WERI-Rb-1 (cell line): ENCODE measurements around the gene GLUD1.

Experiments
- DNase-seq: peaks from one replicate; pipeline ENCODE4 v3.0.0-alpha.2; 2020
- H3K27ac ChIP-seq: fragments of 250-450 bp; sonication (Bioruptor Pico); 2 replicates; pipeline ENCODE4 v1.5.1; 2020; ENCODE audit warnings: mild to moderate bottlenecking, moderate library complexity
- H3K27me3 ChIP-seq: fragments of 250-450 bp; sonication (Bioruptor Pico); 2 replicates; pipeline ENCODE4 v1.5.1; 2021; ENCODE audit warnings: mild to moderate bottlenecking, low read depth, moderate library complexity; ENCODE audit not compliant: insufficient read depth, severe bottlenecking
- H3K36me3 ChIP-seq: fragments of 250-450 bp; sonication (Bioruptor Pico); 2 replicates; pipeline ENCODE4 v1.5.1; 2020; ENCODE audit warnings: mild to moderate bottlenecking, moderate library complexity
- H3K4me3 ChIP-seq: 2 replicates; pipeline ENCODE4 v1.5.1; 2011; ENCODE audit warnings: low read depth, mild to moderate bottlenecking, control low read depth, low read length
- H3K9me3 ChIP-seq: fragments of 250-450 bp; sonication (Bioruptor Pico); 2 replicates; pipeline ENCODE4 v1.5.1; 2021; ENCODE audit warnings: mild to moderate bottlenecking, moderate library complexity; ENCODE audit not compliant: severe bottlenecking
- TF ChIP-seq, protein P1 (sequence below): IDR thresholded peaks from 2 replicates; pipeline ENCODE4 v1.5.1; 2011; ENCODE audit warnings: low read depth, mild to moderate bottlenecking, control low read depth, inconsistent platforms, low read length

Gene GLUD1

DNA sequence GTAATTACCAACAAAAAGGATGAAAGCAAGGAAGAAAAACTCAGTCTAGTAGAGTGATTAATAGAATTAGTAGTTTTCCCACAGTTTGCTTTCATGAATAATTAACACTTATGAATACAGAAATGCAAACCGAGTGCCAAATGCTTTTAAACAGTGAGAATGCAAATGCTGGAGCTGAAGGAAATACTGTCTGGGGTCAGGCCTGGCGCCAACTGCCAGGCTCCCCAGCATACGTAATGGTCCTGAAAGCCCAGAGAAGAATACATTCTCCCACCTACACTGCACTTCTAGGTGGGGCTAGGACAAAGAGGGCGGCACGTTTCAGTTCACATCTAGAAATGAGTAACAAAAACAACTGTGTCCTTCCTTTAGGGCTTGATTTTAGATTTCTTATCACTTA is 30.0 kb downstream of the GLUD1 start:
- H3K36me3 ChIP-seq = peaks cover 69% of the 10 kb centered on the region
- H3K9me3 ChIP-seq = no peaks in the 10 kb centered on the region
- DNase-seq = no peak
- H3K27ac ChIP-seq = no peak overlapping the region
- H3K4me3 ChIP-seq = no peak overlapping the region
- no peaks in the 10 kb centered on the region for H3K27me3 ChIP-seq
- TF ChIP-seq, protein P1, sequence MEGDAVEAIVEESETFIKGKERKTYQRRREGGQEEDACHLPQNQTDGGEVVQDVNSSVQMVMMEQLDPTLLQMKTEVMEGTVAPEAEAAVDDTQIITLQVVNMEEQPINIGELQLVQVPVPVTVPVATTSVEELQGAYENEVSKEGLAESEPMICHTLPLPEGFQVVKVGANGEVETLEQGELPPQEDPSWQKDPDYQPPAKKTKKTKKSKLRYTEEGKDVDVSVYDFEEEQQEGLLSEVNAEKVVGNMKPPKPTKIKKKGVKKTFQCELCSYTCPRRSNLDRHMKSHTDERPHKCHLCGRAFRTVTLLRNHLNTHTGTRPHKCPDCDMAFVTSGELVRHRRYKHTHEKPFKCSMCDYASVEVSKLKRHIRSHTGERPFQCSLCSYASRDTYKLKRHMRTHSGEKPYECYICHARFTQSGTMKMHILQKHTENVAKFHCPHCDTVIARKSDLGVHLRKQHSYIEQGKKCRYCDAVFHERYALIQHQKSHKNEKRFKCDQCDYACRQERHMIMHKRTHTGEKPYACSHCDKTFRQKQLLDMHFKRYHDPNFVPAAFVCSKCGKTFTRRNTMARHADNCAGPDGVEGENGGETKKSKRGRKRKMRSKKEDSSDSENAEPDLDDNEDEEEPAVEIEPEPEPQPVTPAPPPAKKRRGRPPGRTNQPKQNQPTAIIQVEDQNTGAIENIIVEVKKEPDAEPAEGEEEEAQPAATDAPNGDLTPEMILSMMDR = no peak

DNA sequence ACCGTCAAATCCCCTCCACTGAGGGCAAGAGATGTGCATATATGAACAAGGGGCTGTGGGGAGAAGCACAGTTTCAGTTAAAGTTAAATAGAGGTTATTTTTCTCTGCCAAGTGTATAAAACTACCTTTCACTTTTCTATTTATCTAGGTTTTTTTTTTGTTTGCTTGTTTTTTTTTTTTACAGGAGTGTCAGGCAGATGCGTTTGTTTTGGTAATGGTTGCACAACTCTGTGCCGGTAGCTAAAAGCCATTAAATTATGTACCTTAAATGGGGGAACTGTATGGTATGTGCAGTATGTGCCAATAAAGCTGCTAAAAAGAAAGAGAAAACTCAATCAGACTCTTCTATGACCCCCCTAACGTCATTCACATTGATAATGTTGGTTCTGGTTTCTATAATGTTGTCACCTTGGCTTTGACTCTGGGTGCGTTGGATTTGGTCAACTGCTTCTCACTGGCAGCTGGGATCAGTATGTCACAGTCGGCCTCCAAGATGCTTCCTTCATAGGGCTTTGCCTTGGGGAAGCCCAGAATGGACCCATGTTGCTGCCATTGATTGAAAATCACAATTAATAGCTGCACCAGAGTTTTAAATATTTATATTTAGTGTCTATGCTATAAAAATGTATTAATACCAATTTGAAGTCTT is 34.2 kb downstream of the GLUD1 start:
- no peak for DNase-seq
- TF ChIP-seq, protein P1 = no peak
- peaks cover 77% of the 10 kb centered on the region for H3K36me3 ChIP-seq
- no peaks in the 10 kb centered on the region for H3K9me3 ChIP-seq
- H3K4me3 ChIP-seq = no peak overlapping the region
- H3K27me3 ChIP-seq = no peaks in the 10 kb centered on the region
- H3K27ac ChIP-seq = no peak overlapping the region

DNA sequence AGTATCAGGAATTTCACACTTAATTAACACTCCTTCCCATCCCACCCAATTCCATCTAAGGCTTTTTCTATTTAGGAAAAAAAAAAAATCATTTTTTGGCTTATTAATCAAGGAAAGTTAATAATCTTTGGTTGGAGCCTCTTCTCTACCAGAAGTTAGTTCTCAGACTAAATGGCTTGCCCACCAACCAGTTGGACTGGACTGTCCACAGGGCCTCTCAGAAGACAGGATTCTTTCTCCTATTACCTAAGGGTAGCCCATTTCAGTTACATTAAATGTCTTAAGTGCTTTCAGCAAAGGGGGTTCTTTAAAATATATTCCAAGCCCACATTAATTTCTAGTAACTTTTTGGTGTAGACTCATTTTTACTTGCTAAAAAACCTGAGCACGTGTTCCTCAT is 35.2 kb downstream of the GLUD1 start:
- no peak for DNase-seq
- Histone ChIP-seq H3K4me3 (no peak overlapping the region), H3K9me3 (no peaks in the 10 kb centered on the region), H3K27me3 (no peaks in the 10 kb centered on the region), H3K36me3 (peaks cover 76% of the 10 kb centered on the region), H3K27ac (no peak overlapping the region)
- TF ChIP-seq, protein P1 = no peak

DNA sequence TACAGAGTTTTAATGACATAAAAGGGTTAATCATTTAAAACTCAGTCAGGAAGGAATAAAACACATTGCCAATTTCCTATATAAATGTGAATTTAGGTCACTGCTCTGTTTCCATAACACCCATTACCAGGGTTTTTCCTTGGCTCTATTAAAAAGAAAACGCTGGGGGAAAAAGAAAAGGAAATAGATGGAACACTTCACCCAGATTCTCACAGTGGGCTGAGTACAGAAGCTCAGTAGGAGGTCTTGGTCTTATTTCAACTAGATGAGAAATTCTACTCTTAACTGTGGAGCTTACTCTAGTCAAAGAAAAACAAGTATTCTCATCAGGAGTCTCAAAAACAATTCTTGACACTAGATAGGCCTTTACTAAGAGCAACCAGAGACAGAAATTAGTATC is 36.5 kb downstream of the GLUD1 start:
- Histone ChIP-seq H3K9me3 (no peaks in the 10 kb centered on the region), H3K27me3 (no peaks in the 10 kb centered on the region), H3K4me3 (no peak overlapping the region), H3K27ac (no peak overlapping the region), H3K36me3 (peaks cover 80% of the 10 kb centered on the region)
- no peak for DNase-seq
- TF ChIP-seq, protein P1 = no peak

DNA sequence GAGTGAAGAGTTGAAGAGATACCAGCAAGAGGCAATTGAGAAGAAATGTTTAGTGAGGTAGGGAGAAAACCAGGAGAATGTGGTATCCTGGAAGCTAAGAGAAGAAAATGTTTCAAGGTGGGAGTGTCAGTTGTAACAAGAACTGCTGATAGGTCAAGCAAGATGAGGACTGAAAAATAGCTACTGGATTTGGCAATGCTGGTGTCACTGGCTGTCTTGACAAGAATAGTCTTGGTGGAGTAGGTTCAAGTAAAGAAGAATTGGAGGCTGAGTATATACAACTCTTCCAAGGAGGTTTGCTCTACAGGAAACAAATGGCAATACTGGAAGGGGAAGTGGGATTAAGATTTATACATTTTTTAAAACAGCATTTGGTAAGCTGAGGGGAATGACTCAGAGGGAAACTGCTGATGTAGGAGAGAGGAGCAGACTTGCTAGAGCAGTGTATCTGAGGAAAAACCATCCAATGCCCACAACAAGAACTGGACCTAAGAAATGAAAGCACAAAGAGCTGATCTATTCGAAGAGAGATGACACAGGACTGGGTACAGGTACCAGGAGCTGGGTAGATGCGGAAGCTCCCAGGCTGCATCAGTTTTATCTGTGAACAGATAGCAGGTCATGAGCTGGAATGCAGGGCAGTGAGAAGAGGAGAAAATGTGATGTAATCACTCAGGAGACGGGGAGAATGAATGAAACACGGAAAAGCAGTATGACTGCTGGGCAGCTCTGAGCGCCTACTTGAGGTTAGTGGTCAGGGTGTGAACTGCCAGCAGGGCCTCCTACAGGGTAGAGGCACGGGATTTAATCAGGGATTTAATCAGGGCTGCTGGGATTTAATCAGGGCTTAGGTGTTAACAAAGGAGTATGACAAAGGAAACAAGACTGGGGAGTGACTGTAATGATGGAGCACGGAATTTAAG is 40.0 kb downstream of the GLUD1 start:
- H3K9me3 ChIP-seq = no peaks in the 10 kb centered on the region
- peak; percentile 76 for DNase-seq
- TF ChIP-seq, protein P1 = peak; percentile 59
- H3K27me3 ChIP-seq = no peaks in the 10 kb centered on the region
- peaks cover 76% of the 10 kb centered on the region for H3K36me3 ChIP-seq
- H3K27ac ChIP-seq = peak overlapping the region; percentile 73
- no peak overlapping the region for H3K4me3 ChIP-seq
